CD4-positive, alpha-beta T cell (primary cell): ENCODE data around the gene MEAF6. TPM values are rescaled to one million over a fixed set of nuclear protein-coding genes. Genes with fewer than 3 reads are reported as not detected.
A peak's percentile ranks its signal among the peaks of the same experiment; 100 is the strongest.
"Not testable (repeated sequence)": the region's sequence is repeated elsewhere in the genome, so short reads cannot be mapped to it uniquely, and the experiment has no call there.

Source experiments
- ATAC-seq: fragments of 200-7000 bp; cut with Tn5 transposase; one replicate; pipeline ENCODE4 v1.10.0; 2022; ENCODE audit warnings: mild to moderate bottlenecking; ENCODE audit not compliant: poor library complexity
- CTCF ChIA-PET: fragments of 350-600 bp; sonication (Branson Sonifier 250); formaldehyde crosslinking; loops from one replicate; lab custom pipeline; 2021; ENCODE audit warnings: antibody characterized with exemption, inconsistent platforms; lab: Charles Lee
- POLR2A ChIA-PET: fragments of 350-600 bp; sonication (Branson Sonifier 250); formaldehyde crosslinking; loops from one replicate; lab custom pipeline; 2021; ENCODE audit warnings: antibody characterized with exemption, inconsistent platforms; lab: Charles Lee
- DNase-seq, 14 experiments: peaks; one replicate each; pipeline ENCODE4 v3.0.0-alpha.2; 2013 to 2020; ENCODE audit warnings: mixed read lengths in 2 of 14
- H3K27ac ChIP-seq, 2 donors: one replicate each; pipeline versions ENCODE4 v1.5.1 to v1.7.0; 2013; ENCODE audit warnings: low read length in 2 of 2, low read depth in 1 of 2, mild to moderate bottlenecking in 1 of 2
- H3K27me3 ChIP-seq, 2 experiments: 1 replicate in 1 of 2; 2 replicates in 1 of 2; pipeline versions ENCODE4 v1.6.1 to v1.7.0; 2013; ENCODE audit warnings: low read length in 2 of 2, control low read depth in 1 of 2, mild to moderate bottlenecking in 1 of 2, moderate library complexity in 1 of 2; ENCODE audit not compliant: insufficient read depth in 2 of 2, control insufficient read depth in 1 of 2
- H3K36me3 ChIP-seq: one replicate; pipeline ENCODE4 v1.6.1; 2013; ENCODE audit warnings: low read length, control low read depth; ENCODE audit not compliant: insufficient read depth
- H3K4me1 ChIP-seq: one replicate; pipeline ENCODE4 v1.6.1; 2013; ENCODE audit warnings: low read length, control low read depth; ENCODE audit not compliant: insufficient read depth
- H3K4me3 ChIP-seq: one replicate; pipeline ENCODE4 v1.5.1; 2013; ENCODE audit warnings: mild to moderate bottlenecking, low read length, moderate library complexity
- H3K9me3 ChIP-seq, 2 experiments: 1 replicate in 1 of 2; 2 replicates in 1 of 2; pipeline versions ENCODE4 v1.6.1 to v1.7.0; 2013; ENCODE audit warnings: low read length in 2 of 2, mild to moderate bottlenecking in 2 of 2, control low read depth in 1 of 2, moderate library complexity in 1 of 2; ENCODE audit not compliant: control insufficient read depth in 1 of 2, insufficient read depth in 1 of 2
- H3K27ac Mint-ChIP-seq: one replicate; pipeline ENCODE4 v1.8.0; 2020; ENCODE audit warnings: mixed read lengths
- H3K27me3 Mint-ChIP-seq: one replicate; pipeline ENCODE4 v1.8.0; 2021; ENCODE audit warnings: mixed read lengths
- H3K36me3 Mint-ChIP-seq: one replicate; pipeline ENCODE4 v1.8.0; 2021; ENCODE audit warnings: low read depth, mixed read lengths
- H3K4me1 Mint-ChIP-seq: one replicate; pipeline ENCODE4 v1.8.0; 2021; ENCODE audit warnings: low read depth, mixed read lengths
- H3K4me3 Mint-ChIP-seq: one replicate; pipeline ENCODE4 v1.8.0; 2020; ENCODE audit warnings: mild to moderate bottlenecking, mixed read lengths
- H3K9me3 Mint-ChIP-seq: one replicate; pipeline ENCODE4 v1.8.0; 2020; ENCODE audit warnings: mixed read lengths
- CTCF ChIP-seq: fragments of 200-600 bp; IDR thresholded peaks from one replicate; pipeline ENCODE4 v1.8.0; 2022; ENCODE audit warnings: antibody characterized with exemption, mild to moderate bottlenecking
- intact Hi-C, 2 experiments: fragments of 100-400 bp; cut with DNase I in 1 of 2; cut with micrococcal nuclease in 1 of 2; formaldehyde crosslinking; loops; one replicate each; pipeline versions ENCODE4 v1.15.1 to v1.9.0; 2023 to 2025; cut with DNase I, micrococcal nuclease
- total RNA-seq, 174 experiments: library from RNA in 2 of 174; stranded (reverse) in 2 of 174; gene quantifications; one replicate each; pipeline ENCODE4 v1.2.3 and lab custom pipeline; 2021 to 2026

MEAF6 gene
- total RNA-seq, 2 experiments from 2014 or later, result 39.0 to 41.5 TPM

GRCh38 chr1:37561133-37562132 lies 46.9 kb upstream of the MEAF6 start:
- Histone ChIP-seq H3K4me3 (no peak overlapping the region), H3K36me3 (peaks cover 18% of the 10 kb centered on the region), H3K27me3 (no peaks in the 10 kb centered on the region), H3K4me1 (no peaks in the 10 kb centered on the region), H3K9me3 (no peaks in the 10 kb centered on the region), H3K27ac (no peak overlapping the region)
- Mint-ChIP-seq H3K27ac (no peak overlapping the region), H3K9me3 (no peaks in the 10 kb centered on the region), H3K36me3 (peaks cover 21% of the 10 kb centered on the region), H3K27me3 (peaks cover 4% of the 10 kb centered on the region), H3K4me1 (no peaks in the 10 kb centered on the region), H3K4me3 (no peak overlapping the region)
- ATAC-seq, result peak; percentile 62
- intact Hi-C loops, result loop anchor here in 1 of 2 experiments (1.0 kb wide), 1 partner anchor 121 kb away; no protein-coding TSS in a partner anchor
- CTCF ChIA-PET, result interaction anchor here (0.8 kb wide), 1 partner anchor 41 kb away, joined by 3 read pairs; no protein-coding TSS in a partner anchor
- DNase-seq, result peak in 10 of 14 experiments; percentile 5 to 58 (median 24)
- peak; percentile 58 for TF ChIP-seq CTCF
- POLR2A ChIA-PET, result no interaction called here

- no peaks in the 10 kb centered on the region for H3K4me1 Mint-ChIP-seq
- CTCF ChIA-PET, result no interaction called here
- Histone ChIP-seq H3K27me3 (no peaks in the 10 kb centered on the region), H3K9me3 (no peaks in the 10 kb centered on the region), H3K4me3 (no peak overlapping the region), H3K27ac (no peak overlapping the region), H3K4me1 (no peaks in the 10 kb centered on the region), H3K36me3 (peaks cover 10% of the 10 kb centered on the region)
- peaks cover 13% of the 10 kb centered on the region for H3K36me3 Mint-ChIP-seq
- no peak for ATAC-seq
- peaks cover 4% of the 10 kb centered on the region for H3K27me3 Mint-ChIP-seq
- no peak for TF ChIP-seq CTCF
- intact Hi-C loops, result no loop called here
- no peaks in the 10 kb centered on the region for H3K9me3 Mint-ChIP-seq
- POLR2A ChIA-PET, result no interaction called here
- no peak overlapping the region for H3K4me3 Mint-ChIP-seq
- no peak overlapping the region for H3K27ac Mint-ChIP-seq
- no peak for DNase-seq
Observed at GRCh38 chr1:37560401-37561132, 46.0 kb upstream of the MEAF6 start.

GRCh38 chr1:37559957-37560379 lies 45.4 kb upstream of the MEAF6 start:
- H3K4me3 Mint-ChIP-seq, CTCF ChIA-PET: not testable (repeated sequence)
- intact Hi-C loops, result loop anchor here in 1 of 2 experiments (5.0 kb wide), 2 partner anchors 103 to 302 kb away; no protein-coding TSS in a partner anchor

More at GRCh38 chr1:37559957-37560379, 45.4 kb upstream of the MEAF6 start:
- H3K4me1 ChIP-seq, H3K4me1 Mint-ChIP-seq, POLR2A ChIA-PET, H3K4me3 ChIP-seq, H3K27me3 Mint-ChIP-seq, H3K36me3 Mint-ChIP-seq, H3K9me3 Mint-ChIP-seq, H3K27ac ChIP-seq, DNase-seq, H3K27me3 ChIP-seq, ATAC-seq, H3K9me3 ChIP-seq, H3K36me3 ChIP-seq, H3K27ac Mint-ChIP-seq: not testable (repeated sequence)
